Measurements from ENCODE around the gene DRC7.

DNA sequence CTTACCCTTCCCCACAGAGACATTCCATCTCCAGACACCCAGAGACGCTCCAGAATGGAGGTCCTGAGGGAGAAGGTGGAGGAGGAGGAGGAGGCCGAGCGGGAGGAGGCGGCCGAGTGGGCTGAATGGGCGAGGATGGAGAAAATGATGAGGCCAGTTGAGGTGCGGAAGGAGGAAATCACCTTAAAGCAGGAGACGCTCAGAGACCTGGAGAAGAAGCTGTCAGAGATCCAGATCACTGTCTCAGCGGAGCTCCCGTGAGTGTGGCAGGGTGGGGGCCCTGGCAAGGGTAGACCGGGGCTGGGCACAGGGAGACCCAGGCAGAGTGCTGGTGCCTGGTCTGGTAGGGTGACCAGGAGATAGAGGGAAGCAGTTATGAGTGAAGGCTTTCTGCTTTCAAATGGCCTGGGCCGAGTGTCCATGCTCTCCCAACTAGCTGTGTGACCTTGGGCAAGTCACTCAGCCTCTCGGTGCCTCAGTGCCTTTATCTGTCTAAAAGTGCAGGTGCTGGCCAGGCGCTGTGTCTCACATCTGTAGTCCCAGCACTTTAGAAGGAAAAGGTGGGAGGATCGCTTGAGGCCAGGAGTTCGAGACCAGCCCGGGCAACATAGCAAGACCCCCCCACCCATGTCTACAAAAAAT, 3.4 kb downstream of the DRC7 start:
- TF ChIP-seq, protein P1, sequence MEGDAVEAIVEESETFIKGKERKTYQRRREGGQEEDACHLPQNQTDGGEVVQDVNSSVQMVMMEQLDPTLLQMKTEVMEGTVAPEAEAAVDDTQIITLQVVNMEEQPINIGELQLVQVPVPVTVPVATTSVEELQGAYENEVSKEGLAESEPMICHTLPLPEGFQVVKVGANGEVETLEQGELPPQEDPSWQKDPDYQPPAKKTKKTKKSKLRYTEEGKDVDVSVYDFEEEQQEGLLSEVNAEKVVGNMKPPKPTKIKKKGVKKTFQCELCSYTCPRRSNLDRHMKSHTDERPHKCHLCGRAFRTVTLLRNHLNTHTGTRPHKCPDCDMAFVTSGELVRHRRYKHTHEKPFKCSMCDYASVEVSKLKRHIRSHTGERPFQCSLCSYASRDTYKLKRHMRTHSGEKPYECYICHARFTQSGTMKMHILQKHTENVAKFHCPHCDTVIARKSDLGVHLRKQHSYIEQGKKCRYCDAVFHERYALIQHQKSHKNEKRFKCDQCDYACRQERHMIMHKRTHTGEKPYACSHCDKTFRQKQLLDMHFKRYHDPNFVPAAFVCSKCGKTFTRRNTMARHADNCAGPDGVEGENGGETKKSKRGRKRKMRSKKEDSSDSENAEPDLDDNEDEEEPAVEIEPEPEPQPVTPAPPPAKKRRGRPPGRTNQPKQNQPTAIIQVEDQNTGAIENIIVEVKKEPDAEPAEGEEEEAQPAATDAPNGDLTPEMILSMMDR (IDR thresholded peaks at IDR 0.05) = no peak
- TF ChIP-seq EZH2 (IDR thresholded peaks at IDR 0.05) (no peak), EZH2phosphoT487 (IDR thresholded peaks at IDR 0.05) (no peak)

All from neural progenitor cell (in vitro differentiated cells).